SK-N-SH (cell line): ENCODE data around the gene CBLIF. TPM values are rescaled to one million over a fixed set of nuclear protein-coding genes. Genes with fewer than 3 reads are reported as not detected.

ENCODE experiments used
- CTCF ChIA-PET: fragments of 300-600, 350-600 bp; formaldehyde crosslinking; extraction: SDS; loops from one replicate; lab custom pipeline; 2021; lab: Yijun Ruan, JAX
- POLR2A ChIA-PET: fragments of 350-600 bp; sonication (Branson Sonifier 250); formaldehyde crosslinking; extraction: SDS; loops from one replicate; lab custom pipeline; 2020; ENCODE audit warnings: antibody characterized with exemption, inconsistent platforms; lab: Yijun Ruan, JAX
- DNase-seq: peaks from one replicate; pipeline ENCODE4 v3.0.0; 2012
- H2AFZ ChIP-seq: fragments of 200-600 bp; sonication (generic); 2 replicates; pipeline ENCODE4 v1.8.1; 2016; ENCODE audit warnings: antibody characterized with exemption, mild to moderate bottlenecking, low read depth
- H3F3A ChIP-seq: fragments of 200-600 bp; sonication (generic); replicated peaks from 2 replicates; pipeline ENCODE3; 2016; ENCODE audit warnings: antibody characterized with exemption, mild to moderate bottlenecking; ENCODE audit not compliant: insufficient read depth
- H3K27ac ChIP-seq, 2 experiments: fragments of 200-500 bp in 1 of 2; fragments of 200-600 bp in 1 of 2; sonication (Bioruptor generic) in 1 of 2; sonication (generic), shearing (Covaris generic) in 1 of 2; 2 replicates each; pipeline versions ENCODE4 v1.5.1 to v1.6.1; 2014 to 2016; ENCODE audit warnings: low read depth in 2 of 2, inconsistent platforms in 1 of 2, low read length in 1 of 2, mild to moderate bottlenecking in 1 of 2, mixed read lengths in 1 of 2
- H3K27me3 ChIP-seq: fragments of 200-600 bp; sonication (generic), shearing (Covaris generic); 2 replicates; pipeline ENCODE4 v1.6.1; 2016; ENCODE audit warnings: mixed run types; ENCODE audit not compliant: insufficient read depth
- H3K36me3 ChIP-seq, 2 experiments: fragments of 200-500 bp in 1 of 2; fragments of 200-600 bp in 1 of 2; sonication (Bioruptor generic) in 1 of 2; sonication (generic) in 1 of 2; replicated peaks in 1 of 2; 2 replicates each; pipeline versions ENCODE3 to v1.5.1; 2014 to 2016; ENCODE audit warnings: low read length in 1 of 2, mild to moderate bottlenecking in 1 of 2; ENCODE audit not compliant: insufficient read depth in 2 of 2, control insufficient read depth in 1 of 2
- H3K4me1 ChIP-seq, 2 experiments: fragments of 200-500 bp in 1 of 2; fragments of 200-600 bp in 1 of 2; sonication (Bioruptor generic) in 1 of 2; sonication (generic), shearing (Covaris generic) in 1 of 2; 2 replicates each; pipeline versions ENCODE4 v1.5.1 to v1.6.1; 2014 to 2016; ENCODE audit warnings: low read depth in 1 of 2, low read length in 1 of 2, mixed run types in 1 of 2; ENCODE audit not compliant: insufficient read depth in 2 of 2, control insufficient read depth in 1 of 2
- H3K4me2 ChIP-seq: fragments of 200-600 bp; sonication (generic), shearing (Covaris generic); 2 replicates; pipeline ENCODE4 v1.6.1; 2017; ENCODE audit warnings: mixed run types
- H3K4me3 ChIP-seq, 2 experiments: fragments of 200-500 bp in 1 of 2; fragments of 200-600 bp in 1 of 2; sonication (Bioruptor generic) in 1 of 2; sonication (generic), shearing (Covaris generic) in 1 of 2; 2 replicates each; pipeline versions ENCODE4 v1.5.1 to v1.8.1; 2014 to 2016; ENCODE audit warnings: low read depth in 2 of 2, inconsistent platforms in 1 of 2, low read length in 1 of 2, mild to moderate bottlenecking in 1 of 2, mixed read lengths in 1 of 2, moderate library complexity in 1 of 2
- H3K79me2 ChIP-seq: fragments of 200-600 bp; sonication (generic); 2 replicates; pipeline ENCODE4 v1.8.1; 2017; ENCODE audit warnings: mild to moderate bottlenecking; ENCODE audit not compliant: insufficient read depth
- H3K9ac ChIP-seq: fragments of 200-600 bp; sonication (generic); 2 replicates; pipeline ENCODE4 v1.6.1; 2017; ENCODE audit warnings: mixed run types
- H3K9me2 ChIP-seq: fragments of 200-600 bp; sonication (generic); 2 replicates; pipeline ENCODE4 v1.6.1; 2017; ENCODE audit warnings: mixed run types
- H3K9me3 ChIP-seq: fragments of 200-600 bp; sonication (generic); 2 replicates; pipeline ENCODE4 v1.6.1; 2017; ENCODE audit warnings: mixed run types, mild to moderate bottlenecking, moderate library complexity
- H4K20me1 ChIP-seq: fragments of 200-600 bp; sonication (generic); 2 replicates; pipeline ENCODE4 v1.6.1; 2017; ENCODE audit warnings: mild to moderate bottlenecking, mixed run types; ENCODE audit not compliant: insufficient read depth
- CTCF ChIP-seq: fragments of 200-600 bp; sonication (generic); IDR thresholded peaks from 2 replicates; pipeline ENCODE4 v1.6.1; 2017; ENCODE audit warnings: antibody characterized with exemption, mild to moderate bottlenecking, moderate library complexity
- EP300 ChIP-seq, 2 experiments: IDR thresholded peaks; 2 replicates each; pipeline versions ENCODE4 v1.4.0 to v1.6.1; 2012; ENCODE audit warnings: borderline replicate concordance in 1 of 2, low read depth in 1 of 2, low read length in 1 of 2
- GATA2 ChIP-seq: sonication (generic); formaldehyde crosslinking; IDR thresholded peaks from 2 replicates; pipeline ENCODE4 v1.5.0; 2020; ENCODE audit warnings: mild to moderate bottlenecking, missing genetic modification reagents
- IRF3 ChIP-seq: fragments of 150-350 bp; IDR thresholded peaks from 2 replicates; pipeline ENCODE4 v1.6.1; 2016; ENCODE audit warnings: mild to moderate bottlenecking, low read depth, low read length
- MAX ChIP-seq: IDR thresholded peaks from 2 replicates; pipeline ENCODE4 v1.4.0; 2012; ENCODE audit warnings: low read depth
- MEF2A ChIP-seq: IDR thresholded peaks from 2 replicates; pipeline ENCODE4 v1.4.0; 2012; ENCODE audit warnings: low read depth, borderline replicate concordance
- MXI1 ChIP-seq: IDR thresholded peaks from 2 replicates; pipeline ENCODE4 v1.6.1; 2012; ENCODE audit warnings: mild to moderate bottlenecking, low read depth, low read length, improper control_type of control experiment
- RAD21 ChIP-seq: IDR thresholded peaks from 2 replicates; pipeline ENCODE4 v1.6.1; 2012; ENCODE audit warnings: mild to moderate bottlenecking, low read length
- REST ChIP-seq: IDR thresholded peaks from 2 replicates; pipeline ENCODE4 v1.6.1; 2012; ENCODE audit warnings: mild to moderate bottlenecking, low read depth, low read length, moderate library complexity
- RFX5 ChIP-seq: IDR thresholded peaks from 2 replicates; pipeline ENCODE4 v1.6.1; 2012; ENCODE audit warnings: mild to moderate bottlenecking, improper control_type of control experiment, low read length
- SIN3A ChIP-seq: IDR thresholded peaks from 2 replicates; pipeline ENCODE4 v1.6.1; 2012; ENCODE audit warnings: low read depth, mild to moderate bottlenecking, low read length, moderate library complexity, borderline replicate concordance
- SMC3 ChIP-seq: IDR thresholded peaks from 2 replicates; pipeline ENCODE4 v1.6.1; 2012; ENCODE audit warnings: low read depth, low read length, improper control_type of control experiment
- USF1 ChIP-seq: IDR thresholded peaks from 2 replicates; pipeline ENCODE4 v1.4.0; 2012; ENCODE audit warnings: low read depth, borderline replicate concordance
- WGBS: methylation state at CpG from one replicate; pipeline ENCODE4 v1.1.6; 2017; ENCODE audit warnings: low lambda C conversion rate; 5-methylcytosine and 5-hydroxymethylcytosine counted together
- polyA plus RNA-seq, 3 experiments: library from polyadenylated mRNA; depleted of rRNA; stranded (reverse); fragments of >200 nt; gene quantifications; 2 replicates each; pipeline ENCODE4 v1.2.3, GENCODE V29; 2012

The CBLIF gene
- polyA plus RNA-seq, 1 of the 3 experiments (the other 2 are of a cell fraction) = not detected

GRCh38 chr11:59829358-59829757, 15.9 kb downstream of the CBLIF start:
- WGBS = 12% methylated on average over 3 of the region's 3 CpGs
- H3K9me3 ChIP-seq = no peaks in the 10 kb centered on the region
- H3K9ac ChIP-seq = no peak overlapping the region
- no peaks in the 10 kb centered on the region for H3K9me2 ChIP-seq
- H3K4me2 ChIP-seq = no peak overlapping the region
- H3K27ac ChIP-seq = no peak overlapping the region
- H3K27me3 ChIP-seq = no peaks in the 10 kb centered on the region
- no peaks in the 10 kb centered on the region for H3K4me1 ChIP-seq
- TF ChIP-seq USF1 = no peak
- TF ChIP-seq GATA2 (CRISPR knock-in tag) = no peak
- no peak for TF ChIP-seq EP300 (IDR thresholded peaks at IDR 0.05; ENCODE audit: borderline replicate concordance in 1 of 2, low read depth in 1 of 2, low read length in 1 of 2)
- no peak for TF ChIP-seq SIN3A
- no peak overlapping the region for H3K4me3 ChIP-seq
- ChIA-PET POLR2A (no interaction called here), CTCF (interaction anchor here (1.0 kb wide), 1 partner anchor 504 kb away, joined by 3 read pairs; no protein-coding TSS in a partner anchor)
- no peaks in the 10 kb centered on the region for H3K79me2 ChIP-seq
- H3F3A ChIP-seq = no peaks in the 10 kb centered on the region
- H3K36me3 ChIP-seq = no peaks in the 10 kb centered on the region
- no peak for DNase-seq
- H2AFZ ChIP-seq = no peak overlapping the region
- H4K20me1 ChIP-seq = no peaks in the 10 kb centered on the region

GRCh38 chr11:59822989-59823566, 22.2 kb downstream of the CBLIF start:
- Histone ChIP-seq H3K27me3 (no peaks in the 10 kb centered on the region), H3K27ac (no peak overlapping the region), H3K9ac (no peak overlapping the region), H3K36me3 (no peaks in the 10 kb centered on the region), H4K20me1 (no peaks in the 10 kb centered on the region), H3K4me1 (no peaks in the 10 kb centered on the region), H2AFZ (no peak overlapping the region), H3K9me2 (no peaks in the 10 kb centered on the region), H3K4me3 (no peak overlapping the region), H3F3A (no peaks in the 10 kb centered on the region), H3K79me2 (no peaks in the 10 kb centered on the region), H3K4me2 (no peak overlapping the region), H3K9me3 (no peaks in the 10 kb centered on the region)
- TF ChIP-seq CTCF (peak; percentile 78), GATA2 (CRISPR knock-in tag) (no peak), REST (no peak), USF1 (no peak), SMC3 (peak; percentile 59), MEF2A (no peak), RFX5 (no peak), MXI1 (no peak), RAD21 (peak; percentile 83), MAX (no peak), IRF3 (no peak)
- CTCF ChIA-PET = interaction anchor here (0.5 to 1.3 kb wide), 12 partner anchors 15 to 428 kb away, joined by 3 to 6 read pairs (median 3); no protein-coding TSS in a partner anchor
- peak; percentile 53 for DNase-seq
- WGBS = 1% methylated on average over 9 of the region's 9 CpGs
- POLR2A ChIA-PET = no interaction called here
